Stimulated activated CD4-positive, alpha-beta T cell treated with anti-CD3 and anti-CD28 coated beads, Interleukin-2, amount 100 ng/mL, for 24 hours (primary cell): ENCODE measurements around the gene ZFYVE9.
"Not testable (repeated sequence)": the region's sequence is repeated elsewhere in the genome, so short reads cannot be mapped to it uniquely, and the experiment has no call there.

Experiments used
- DNase-seq, 2 donors: peaks; one replicate each; pipeline ENCODE4 v3.0.0-alpha.2; 2020

The ZFYVE9 gene

GRCh38 chr1:52150445-52150844 lies 8.6 kb downstream of the ZFYVE9 start:
- DNase-seq, result not testable (repeated sequence)

- no peak for DNase-seq
These were observed 9.1 kb downstream of the ZFYVE9 start for GRCh38 chr1:52150946-52151345.

- no peak for DNase-seq
These were observed 10.7 kb downstream of the ZFYVE9 start for GRCh38 chr1:52152572-52152971.

- no peak for DNase-seq
These were observed 11.1 kb downstream of the ZFYVE9 start for GRCh38 chr1:52153010-52153409.

GRCh38 chr1:52153898-52154297 lies 12.0 kb downstream of the ZFYVE9 start:
- no peak for DNase-seq

GRCh38 chr1:52156460-52156859 lies 14.6 kb downstream of the ZFYVE9 start:
- no peak for DNase-seq

- DNase-seq, result no peak
These were observed 15.7 kb downstream of the ZFYVE9 start for GRCh38 chr1:52157582-52157981.

GRCh38 chr1:52158218-52158617 lies 16.3 kb downstream of the ZFYVE9 start:
- DNase-seq, result no peak

- DNase-seq, result no peak
These were observed 17.3 kb downstream of the ZFYVE9 start for GRCh38 chr1:52159033-52159789.

GRCh38 chr1:52162947-52163346 lies 21.1 kb downstream of the ZFYVE9 start:
- no peak for DNase-seq

- no peak for DNase-seq
These were observed 22.7 kb downstream of the ZFYVE9 start for GRCh38 chr1:52164604-52165003.

- DNase-seq, result no peak
These were observed 25.3 kb downstream of the ZFYVE9 start for GRCh38 chr1:52166996-52167753.

- DNase-seq, result no peak
These were observed 26.6 kb downstream of the ZFYVE9 start for GRCh38 chr1:52168373-52169080.

- not testable (repeated sequence) for DNase-seq
These were observed 29.3 kb downstream of the ZFYVE9 start for GRCh38 chr1:52171149-52171548.

- no peak for DNase-seq
These were observed 37.2 kb downstream of the ZFYVE9 start for GRCh38 chr1:52179073-52179472.

- no peak for DNase-seq
These were observed 38.3 kb downstream of the ZFYVE9 start for GRCh38 chr1:52180176-52180575.

- DNase-seq, result not testable (repeated sequence)
These were observed 39.9 kb downstream of the ZFYVE9 start for GRCh38 chr1:52181759-52182158.

GRCh38 chr1:52182328-52182727 lies 40.4 kb downstream of the ZFYVE9 start:
- DNase-seq, result not testable (repeated sequence)

GRCh38 chr1:52182874-52183400 lies 41.0 kb downstream of the ZFYVE9 start:
- DNase-seq, result no peak

- no peak for DNase-seq
These were observed 44.6 kb downstream of the ZFYVE9 start for GRCh38 chr1:52186449-52186848.

- no peak for DNase-seq
These were observed 48.1 kb downstream of the ZFYVE9 start for GRCh38 chr1:52189898-52190480.

GRCh38 chr1:52190500-52191252 lies 48.8 kb downstream of the ZFYVE9 start:
- DNase-seq, result no peak
